AG04450 (cell line): ENCODE results near the gene SLC43A3. TPM values are rescaled to one million over a fixed set of nuclear protein-coding genes. Genes with fewer than 3 reads are reported as not detected.
"Not testable (repeated sequence)": the region's sequence is repeated elsewhere in the genome, so short reads cannot be mapped to it uniquely, and the experiment has no call there.

Experiments used
- CTCF ChIA-PET: fragments of 300-600, 350-600 bp; formaldehyde crosslinking; extraction: SDS; loops from one replicate; lab custom pipeline; 2022; ENCODE audit warnings: antibody characterized with exemption, inconsistent platforms; lab: Charles Lee
- POLR2A ChIA-PET: fragments of 350-600 bp; formaldehyde crosslinking; extraction: SDS; loops from one replicate; lab custom pipeline; 2021; ENCODE audit warnings: antibody characterized with exemption, inconsistent platforms; lab: Yijun Ruan, JAX
- DNase-seq: peaks from one replicate; pipeline ENCODE4 v3.0.0-alpha.2; 2011; ENCODE audit warnings: low read depth, low spot score
- H3K27ac ChIP-seq: one replicate; pipeline ENCODE4 v1.5.1; 2012; ENCODE audit warnings: low read depth, low read length, control low read depth
- H3K27me3 ChIP-seq: one replicate; pipeline ENCODE4 v1.6.0; 2012; ENCODE audit warnings: low read length; ENCODE audit not compliant: control insufficient read depth, insufficient read depth
- H3K4me3 ChIP-seq: 2 replicates; pipeline ENCODE4 v1.5.1; 2011; ENCODE audit warnings: mild to moderate bottlenecking, low read depth, low read length, control low read depth
- H3K9me3 ChIP-seq: 2 replicates; pipeline ENCODE4 v1.5.1; 2012; ENCODE audit warnings: low read length; ENCODE audit not compliant: control insufficient read depth, insufficient read depth
- CTCF ChIP-seq: IDR thresholded peaks from 2 replicates; pipeline ENCODE4 v1.5.1; 2011; ENCODE audit warnings: low read depth, low read length, control low read depth, inconsistent platforms
- polyA plus RNA-seq: library from polyadenylated mRNA; depleted of rRNA; stranded (reverse); fragments of >200 nt; gene quantifications from 2 replicates; pipeline ENCODE4 v1.2.3, GENCODE V29; 2011

The SLC43A3 gene
- polyA plus RNA-seq, 1 experiment, result 24.4 TPM

- no peak for DNase-seq
- ChIA-PET CTCF (interaction anchor here (0.6 kb wide), 2 partner anchors 15 kb away, joined by 4 read pairs; no protein-coding TSS in a partner anchor), POLR2A (no interaction called here)
- no peak overlapping the region for H3K27ac ChIP-seq
- TF ChIP-seq CTCF, result no peak
- H3K27me3 ChIP-seq, result peaks cover 36% of the 10 kb centered on the region
- H3K4me3 ChIP-seq, result no peak overlapping the region
- H3K9me3 ChIP-seq, result no peaks in the 10 kb centered on the region; the same call in 1 of the 2 replicates
These were observed 61.9 kb downstream of the SLC43A3 start for GRCh38 chr11:57364851-57365660.

- no peak for DNase-seq
- H3K27ac ChIP-seq, result no peak overlapping the region
- peaks cover 45% of the 10 kb centered on the region for H3K27me3 ChIP-seq
- H3K9me3 ChIP-seq, result no peaks in the 10 kb centered on the region
- ChIA-PET CTCF (no interaction called here), POLR2A (no interaction called here)
- TF ChIP-seq CTCF, result no peak
- H3K4me3 ChIP-seq, result no peak overlapping the region
These were observed 63.5 kb downstream of the SLC43A3 start for GRCh38 chr11:57363131-57364080.

GRCh38 chr11:57361926-57362325 is 65.0 kb downstream of the SLC43A3 start:
- no peak for TF ChIP-seq CTCF
- Histone ChIP-seq H3K27me3 (peaks cover 46% of the 10 kb centered on the region), H3K9me3 (no peaks in the 10 kb centered on the region), H3K27ac (no peak overlapping the region), H3K4me3 (no peak overlapping the region)
- no peak for DNase-seq
- ChIA-PET CTCF (interaction anchor here (2.5 kb wide), 1 partner anchor 16 kb away, joined by 8 read pairs; no protein-coding TSS in a partner anchor), POLR2A (interaction anchor here (0.6 to 1.0 kb wide), 2 partner anchors 51 to 427 kb away, joined by 3 read pairs; no protein-coding TSS in a partner anchor)

- ChIA-PET CTCF (interaction anchor here (0.9 to 2.5 kb wide), 2 partner anchors 16 to 97 kb away, joined by 3 to 8 read pairs; no protein-coding TSS in a partner anchor), POLR2A (interaction anchor here (1.0 kb wide), 1 partner anchor 50 kb away, joined by 3 read pairs; no protein-coding TSS in a partner anchor)
- DNase-seq, H3K27ac ChIP-seq, H3K4me3 ChIP-seq, H3K9me3 ChIP-seq: not testable (repeated sequence)
- H3K27me3 ChIP-seq, result peaks cover 46% of the 10 kb centered on the region
These were observed 65.5 kb downstream of the SLC43A3 start for GRCh38 chr11:57361420-57361819.

GRCh38 chr11:57360991-57361390 is 65.9 kb downstream of the SLC43A3 start:
- ChIA-PET CTCF (interaction anchor here (0.9 to 2.5 kb wide), 2 partner anchors 15 to 98 kb away, joined by 3 to 8 read pairs; no protein-coding TSS in a partner anchor), POLR2A (interaction anchor here (0.6 kb wide), 2 partner anchors 10 to 279 kb away, joined by 3 to 5 read pairs; no protein-coding TSS in a partner anchor)
- Histone ChIP-seq H3K4me3 (no peak overlapping the region), H3K9me3 (no peaks in the 10 kb centered on the region), H3K27ac (no peak overlapping the region), H3K27me3 (peaks cover 47% of the 10 kb centered on the region)
- DNase-seq, result no peak
- no peak for TF ChIP-seq CTCF
